ENCODE data around the gene SYNE4.
A peak's percentile ranks its signal among the peaks of the same experiment; 100 is the strongest.

SYNE4 gene

GRCh38 chr19:36008336-36008978 is at the start of gene SYNE4:
SYNE4 (minus strand) TSS chr19:36008813; CDS start chr19:36008681, 132 bp downstream.
- TF ChIP-seq CTCF (IDR thresholded peaks at IDR 0.05; ENCODE audit: borderline replicate concordance, insufficient read depth, low read depth, low read length), result no peak
- H3K4me3 ChIP-seq (ENCODE audit: low read depth, low read length), result peak within 1 kb of the TSS; percentile 35

GRCh38 chr19:36054733-36055686 is 46.4 kb upstream of the SYNE4 start, which contains the start of gene WDR62:
WDR62 (plus strand) TSS chr19:36054897; CDS start chr19:36054972, 75 bp downstream.
- peak within 1 kb of the TSS; percentile 86 for H3K4me3 ChIP-seq (ENCODE audit: low read depth, low read length)
- TF ChIP-seq CTCF (IDR thresholded peaks at IDR 0.05; ENCODE audit: borderline replicate concordance, insufficient read depth, low read depth, low read length), result no peak

GRCh38 chr19:36054119-36054732 is 45.6 kb upstream of the SYNE4 start, which contains the start of gene THAP8:
THAP8 (minus strand) TSS chr19:36054285; CDS start chr19:36054217, 68 bp downstream.
- peak; percentile 52; the same call in 1 of the 2 replicates for TF ChIP-seq CTCF (IDR thresholded peaks at IDR 0.05; ENCODE audit: borderline replicate concordance, insufficient read depth, low read depth, low read length)

GRCh38 chr19:36051637-36052036 is 43.0 kb upstream of the SYNE4 start:
- H3K4me3 ChIP-seq (ENCODE audit: low read depth, low read length), result no peak overlapping the region
- TF ChIP-seq CTCF (IDR thresholded peaks at IDR 0.05; ENCODE audit: borderline replicate concordance, insufficient read depth, low read depth, low read length), result no peak

More at GRCh38 chr19:36054119-36054732, 45.6 kb upstream of the SYNE4 start, which contains the start of gene THAP8:
- H3K4me3 ChIP-seq (ENCODE audit: low read depth, low read length), result peak within 1 kb of the TSS; percentile 86

- no peak for TF ChIP-seq CTCF (IDR thresholded peaks at IDR 0.05; ENCODE audit: borderline replicate concordance, insufficient read depth, low read depth, low read length)
- H3K4me3 ChIP-seq (ENCODE audit: low read depth, low read length), result no peak overlapping the region
Measured at GRCh38 chr19:36051236-36051635, 42.6 kb upstream of the SYNE4 start.

- H3K4me3 ChIP-seq (ENCODE audit: low read depth, low read length), result no peak overlapping the region
- TF ChIP-seq CTCF (IDR thresholded peaks at IDR 0.05; ENCODE audit: borderline replicate concordance, insufficient read depth, low read depth, low read length), result no peak
Measured at GRCh38 chr19:36049080-36049698, 40.6 kb upstream of the SYNE4 start.
